HG02798 (cell line): ENCODE data around the gene TAC3.

ENCODE experiments used
- ATAC-seq: cut with Tn5 transposase; IDR thresholded peaks from one replicate; pipeline ENCODE4 v1.9.1; 2021; ENCODE audit warnings: mild to moderate bottlenecking; ENCODE audit not compliant: unreplicated experiment, poor library complexity

Gene TAC3

DNA sequence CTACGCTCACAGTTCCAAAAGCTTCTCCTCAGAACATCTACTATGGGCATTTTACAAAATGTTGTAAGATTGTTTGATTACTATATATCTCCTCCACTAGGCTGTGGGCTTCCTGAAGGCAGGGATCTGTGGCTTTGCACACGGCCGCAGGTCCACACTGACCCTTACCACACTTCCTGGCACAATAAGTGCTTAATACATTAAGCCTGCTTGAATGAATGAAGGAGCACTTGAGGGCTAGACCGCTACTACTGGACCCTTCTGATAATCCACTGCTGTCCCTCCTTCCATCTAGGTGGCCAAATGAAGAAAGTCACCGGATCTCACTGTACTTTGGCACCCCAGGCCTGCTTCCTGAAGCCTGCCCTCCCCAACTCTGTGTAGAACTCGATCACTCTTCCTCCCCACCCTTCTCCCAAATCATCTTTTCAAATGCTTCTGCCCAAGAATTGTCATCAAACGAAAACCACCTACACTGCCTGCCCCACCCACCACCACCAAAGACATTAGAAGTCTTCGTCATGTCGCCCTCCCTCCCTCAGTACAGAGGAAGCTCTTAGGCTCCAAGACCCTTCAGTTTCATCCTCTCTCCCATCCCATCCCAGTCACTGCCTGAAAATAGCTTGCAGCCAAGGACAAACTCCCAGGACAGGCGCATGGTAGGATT lies 9.4 kb downstream of the TAC3 start:
- no peak for ATAC-seq

DNA sequence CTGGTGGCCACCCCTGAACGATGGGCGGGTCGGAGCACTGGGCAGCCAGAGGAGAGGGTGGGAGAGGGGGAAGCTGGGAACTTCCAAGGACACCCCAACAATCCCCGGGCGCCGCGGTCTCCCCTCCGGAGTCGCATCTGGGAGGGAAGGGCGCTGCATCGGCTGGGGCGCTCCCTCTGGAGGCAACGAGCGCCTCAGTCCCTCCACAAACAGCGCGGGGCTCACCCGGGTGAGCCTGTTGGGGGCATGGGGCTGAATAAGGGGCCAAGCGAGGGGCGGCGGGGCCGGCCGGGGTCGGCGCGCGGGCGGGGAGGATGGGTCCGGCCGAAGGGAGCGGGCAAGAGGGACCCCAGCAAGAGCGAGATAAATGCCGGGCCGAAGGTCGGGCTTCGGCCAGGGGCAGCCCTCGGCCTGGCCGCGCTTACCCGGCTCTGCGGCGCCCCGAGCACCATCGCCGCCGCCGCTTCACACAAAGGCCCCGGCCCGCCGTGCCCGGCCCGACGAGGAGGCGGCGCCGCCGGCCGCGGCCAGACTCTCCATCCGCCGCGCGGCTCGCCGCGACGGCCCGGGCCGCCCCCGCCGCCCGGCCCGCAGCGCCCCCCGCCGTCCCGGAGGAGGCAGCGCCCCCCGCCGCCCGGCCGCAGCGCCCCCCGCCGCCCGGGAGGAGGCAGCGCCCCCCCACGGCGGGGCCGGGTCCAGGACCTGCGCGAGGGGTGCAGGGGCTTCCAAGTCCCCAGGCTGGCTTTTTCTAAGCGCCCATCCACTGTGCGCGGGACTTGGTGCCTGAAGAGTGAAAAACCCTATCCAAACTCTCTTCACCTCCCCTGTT lies 10.1 kb downstream of the TAC3 start, which contains the start of gene ZBTB39:
Gene ZBTB39 (minus strand): TSS at position 567 of the 829 bp plus-strand sequence. CDS start 1,629 bp downstream, outside the sequence.
- ATAC-seq = peak; percentile 78

DNA sequence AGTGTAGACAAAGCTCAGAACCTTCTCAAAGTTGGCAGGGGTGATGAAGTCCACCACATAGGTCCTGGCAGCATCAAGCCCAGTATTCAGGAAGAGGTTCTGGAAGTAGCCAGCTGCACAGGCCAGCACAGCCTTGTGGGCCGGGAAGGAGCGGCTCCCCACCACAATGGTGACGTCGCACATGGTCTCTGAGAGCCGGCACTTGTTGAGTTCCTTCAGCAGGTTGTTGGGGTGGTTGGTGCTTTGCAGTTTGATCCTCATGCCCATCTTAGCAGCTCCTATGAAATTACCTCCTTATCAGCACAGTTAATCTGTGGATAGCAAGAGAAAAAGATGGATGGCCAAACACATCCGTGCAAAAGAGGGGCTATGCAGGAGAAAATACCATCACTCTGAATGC lies 11.7 kb downstream of the TAC3 start:
- ATAC-seq = no peak

DNA sequence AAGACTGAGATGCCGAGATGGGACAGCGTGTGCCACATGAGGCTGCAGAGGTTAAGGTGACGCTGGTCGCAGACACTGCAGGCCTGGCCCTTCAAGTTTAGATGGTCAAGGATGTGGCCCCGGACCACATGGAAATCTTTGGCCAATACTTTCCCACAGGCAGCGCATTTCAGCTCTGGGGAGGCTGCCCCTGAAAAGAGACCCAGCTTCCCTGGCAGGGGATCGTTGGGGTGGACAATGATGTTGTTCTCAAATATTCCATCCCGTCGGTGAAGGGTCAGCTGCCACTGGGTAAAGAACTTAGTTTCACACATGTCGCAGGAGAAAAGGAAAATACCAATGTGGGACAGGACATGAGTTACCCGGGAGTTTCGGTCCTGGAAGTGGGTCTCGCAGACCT lies 12.9 kb downstream of the TAC3 start:
- ATAC-seq = no peak

DNA sequence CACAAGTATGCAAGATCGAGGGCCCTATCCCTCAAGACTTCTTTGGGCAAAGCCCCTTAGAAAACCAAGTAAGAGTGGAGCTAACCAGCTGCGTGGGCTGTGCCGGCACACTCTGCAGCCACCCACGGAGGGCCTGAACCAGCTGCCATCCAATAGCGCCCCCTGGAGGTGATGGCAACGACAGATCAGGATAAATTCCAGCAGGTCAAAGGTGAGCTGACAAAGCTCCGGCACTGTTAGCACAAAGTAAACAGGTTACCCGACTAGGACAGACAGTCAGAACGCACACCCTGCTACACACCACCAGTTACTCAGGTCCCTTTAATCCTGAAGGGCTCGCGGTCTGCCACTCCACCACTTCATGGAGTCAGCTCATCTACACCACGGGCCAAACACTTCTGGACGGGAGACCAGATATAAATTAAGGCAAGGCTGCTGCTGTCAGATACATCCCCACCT lies 14.9 kb downstream of the TAC3 start:
- ATAC-seq = no peak

DNA sequence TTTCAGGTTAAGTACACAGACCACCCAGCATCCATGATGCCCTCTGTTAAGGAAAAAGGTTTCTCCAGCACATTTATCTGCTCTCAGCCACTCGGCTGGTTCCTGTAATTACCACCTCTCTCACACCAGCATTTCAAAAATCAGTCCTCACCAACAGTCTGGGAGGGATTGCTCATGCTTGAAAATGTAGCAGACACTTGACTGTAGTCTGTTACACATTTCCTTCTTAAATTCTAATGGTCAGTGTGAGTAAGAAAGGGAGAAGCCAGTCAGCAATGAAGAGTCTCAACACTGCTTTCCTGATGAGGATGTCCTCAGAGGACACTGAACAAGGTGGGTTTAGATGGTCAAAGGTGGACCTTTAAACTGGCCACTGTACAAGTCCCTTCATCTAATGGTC lies 15.9 kb downstream of the TAC3 start:
- no peak for ATAC-seq

DNA sequence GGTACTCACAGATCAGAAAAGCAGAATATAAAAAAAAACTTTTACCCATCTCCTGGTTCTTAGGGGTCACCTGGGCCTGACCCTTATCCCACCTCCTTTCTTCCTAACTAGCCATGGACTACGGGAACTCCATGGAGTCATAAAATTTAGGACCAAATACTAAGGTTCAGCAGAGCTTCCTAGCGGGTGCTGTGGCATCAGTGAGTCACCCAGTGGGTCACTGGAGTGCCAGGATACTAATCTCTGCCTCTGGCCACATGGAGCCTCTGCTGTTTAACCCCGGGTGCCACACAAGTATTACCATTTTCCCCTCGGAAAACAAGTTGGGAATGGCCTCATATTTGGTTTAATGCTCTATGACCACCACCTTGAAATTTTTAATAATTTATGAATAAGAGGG lies 16.9 kb downstream of the TAC3 start:
- no peak for ATAC-seq

DNA sequence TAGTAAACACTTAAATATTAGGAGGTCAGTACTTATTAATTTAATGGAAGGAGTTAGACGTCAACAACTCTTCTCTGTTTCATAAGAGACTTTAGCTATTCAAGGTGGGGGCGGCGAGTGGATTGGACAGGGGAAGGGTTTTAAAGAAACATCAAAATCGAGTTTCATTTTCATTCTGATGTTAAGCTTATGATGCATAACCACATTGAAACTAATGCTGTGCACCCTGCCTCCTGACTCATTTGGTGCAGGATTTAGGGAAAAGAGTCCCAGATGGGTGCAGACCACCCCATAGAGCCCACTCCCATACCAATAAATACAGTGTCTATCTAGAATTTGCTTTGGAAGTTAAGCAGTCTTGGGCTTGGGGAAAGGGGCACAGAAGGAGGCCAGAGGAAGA lies 17.3 kb downstream of the TAC3 start:
- peak; percentile 84 for ATAC-seq

DNA sequence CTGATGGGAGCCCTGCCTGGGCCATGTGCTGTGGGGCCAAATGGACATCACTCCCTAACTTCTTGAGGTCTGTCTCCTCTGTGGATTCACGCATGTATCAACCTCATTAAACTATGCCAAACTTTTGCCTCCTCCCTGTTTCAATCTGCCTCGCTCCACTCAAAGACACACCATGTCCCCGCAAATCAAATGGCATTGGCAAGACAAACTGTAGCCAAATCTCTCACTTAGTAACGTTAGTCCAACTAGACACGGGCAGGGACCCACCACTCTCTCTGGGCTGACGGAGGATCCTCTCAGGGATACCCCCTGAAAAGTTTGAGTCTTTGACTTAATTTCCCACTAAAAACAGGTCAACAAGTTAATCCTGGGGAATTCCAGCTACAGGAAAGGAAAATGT lies 18.0 kb downstream of the TAC3 start:
- ATAC-seq = no peak

DNA sequence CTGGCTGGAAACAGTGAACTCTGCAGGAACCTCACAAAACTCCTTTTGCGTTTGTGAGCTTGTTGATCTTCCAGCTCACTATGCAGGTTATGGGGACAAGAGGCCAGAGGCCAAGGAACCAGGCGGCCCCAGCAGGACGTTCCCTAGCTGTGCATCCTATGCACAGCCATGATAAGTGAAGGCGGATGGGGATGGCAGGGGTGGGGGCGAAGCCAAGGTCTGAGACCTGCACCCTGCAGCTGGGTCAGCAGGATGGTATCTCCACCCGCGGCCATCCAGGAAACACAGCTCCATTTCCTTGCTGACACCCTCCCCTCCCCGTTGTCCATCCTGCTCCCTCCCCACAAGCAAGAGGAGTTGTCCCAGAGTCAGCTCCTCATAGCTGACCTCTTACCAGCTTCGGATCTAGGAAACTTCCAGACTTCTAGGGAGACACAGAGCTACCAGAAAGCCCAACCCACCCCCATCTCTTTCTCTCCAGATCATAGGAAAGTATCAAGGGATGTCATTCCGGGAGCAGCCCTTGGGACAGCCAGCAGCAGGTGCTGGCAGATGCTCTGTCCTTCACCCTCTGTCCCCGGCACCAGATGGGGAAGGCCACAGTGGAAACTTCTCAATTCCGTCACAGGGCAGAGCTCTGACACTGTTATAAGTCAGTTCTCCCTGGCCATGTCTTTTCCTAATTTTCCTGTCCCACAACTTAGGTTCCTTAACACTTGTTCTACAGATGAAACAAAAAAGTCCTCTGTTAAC lies 19.4 kb downstream of the TAC3 start:
- ATAC-seq = no peak

DNA sequence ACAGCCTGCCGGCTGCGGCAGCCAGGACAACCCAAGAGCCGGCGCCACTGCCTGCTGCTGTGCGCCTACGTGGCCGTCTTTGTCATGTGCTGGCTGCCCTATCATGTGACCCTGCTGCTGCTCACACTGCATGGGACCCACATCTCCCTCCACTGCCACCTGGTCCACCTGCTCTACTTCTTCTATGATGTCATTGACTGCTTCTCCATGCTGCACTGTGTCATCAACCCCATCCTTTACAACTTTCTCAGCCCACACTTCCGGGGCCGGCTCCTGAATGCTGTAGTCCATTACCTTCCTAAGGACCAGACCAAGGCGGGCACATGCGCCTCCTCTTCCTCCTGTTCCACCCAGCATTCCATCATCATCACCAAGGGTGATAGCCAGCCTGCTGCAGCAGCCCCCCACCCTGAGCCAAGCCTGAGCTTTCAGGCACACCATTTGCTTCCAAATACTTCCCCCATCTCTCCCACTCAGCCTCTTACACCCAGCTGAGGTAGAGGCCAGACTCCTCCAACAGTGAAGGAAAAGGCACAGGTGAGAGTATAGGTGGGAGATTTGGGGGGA lies 20.3 kb downstream of the TAC3 start:
- ATAC-seq = no peak

DNA sequence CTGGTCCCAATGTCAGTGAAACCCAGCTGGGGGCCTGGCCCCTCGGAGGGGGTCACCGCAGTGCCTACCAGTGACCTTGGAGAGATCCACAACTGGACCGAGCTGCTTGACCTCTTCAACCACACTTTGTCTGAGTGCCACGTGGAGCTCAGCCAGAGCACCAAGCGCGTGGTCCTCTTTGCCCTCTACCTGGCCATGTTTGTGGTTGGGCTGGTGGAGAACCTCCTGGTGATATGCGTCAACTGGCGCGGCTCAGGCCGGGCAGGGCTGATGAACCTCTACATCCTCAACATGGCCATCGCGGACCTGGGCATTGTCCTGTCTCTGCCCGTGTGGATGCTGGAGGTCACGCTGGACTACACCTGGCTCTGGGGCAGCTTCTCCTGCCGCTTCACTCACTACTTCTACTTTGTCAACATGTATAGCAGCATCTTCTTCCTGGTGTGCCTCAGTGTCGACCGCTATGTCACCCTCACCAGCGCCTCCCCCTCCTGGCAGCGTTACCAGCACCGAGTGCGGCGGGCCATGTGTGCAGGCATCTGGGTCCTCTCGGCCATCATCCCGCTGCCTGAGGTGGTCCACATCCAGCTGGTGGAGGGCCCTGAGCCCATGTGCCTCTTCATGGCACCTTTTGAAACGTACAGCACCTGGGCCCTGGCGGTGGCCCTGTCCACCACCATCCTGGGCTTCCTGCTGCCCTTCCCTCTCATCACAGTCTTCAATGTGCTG lies 21.0 kb downstream of the TAC3 start:
- no peak for ATAC-seq

DNA sequence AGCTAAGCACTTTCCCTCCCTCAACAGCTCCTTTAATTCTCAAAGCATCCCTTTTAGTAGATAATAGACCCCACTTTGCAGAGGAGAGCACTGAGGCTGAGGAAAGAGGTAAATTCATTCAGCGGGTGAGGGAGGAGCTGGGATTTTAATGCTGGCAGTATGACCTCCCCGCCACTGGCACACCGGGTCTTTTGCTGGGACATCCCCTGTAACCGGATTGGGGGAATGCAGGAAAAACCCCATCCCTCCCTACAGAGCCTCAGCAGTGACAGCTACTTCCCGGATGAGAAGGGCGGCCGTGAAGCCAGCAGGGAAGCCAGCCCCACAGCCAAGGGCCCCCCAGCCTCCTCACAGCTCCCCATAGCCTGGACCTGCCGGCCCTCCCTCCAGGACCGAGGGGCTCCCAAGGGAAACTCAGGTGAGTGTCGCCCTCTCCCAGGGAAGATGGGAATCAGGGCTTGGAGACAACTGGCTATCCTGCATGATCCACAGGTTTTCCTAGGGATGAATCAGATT lies 22.0 kb downstream of the TAC3 start:
- ATAC-seq = no peak

DNA sequence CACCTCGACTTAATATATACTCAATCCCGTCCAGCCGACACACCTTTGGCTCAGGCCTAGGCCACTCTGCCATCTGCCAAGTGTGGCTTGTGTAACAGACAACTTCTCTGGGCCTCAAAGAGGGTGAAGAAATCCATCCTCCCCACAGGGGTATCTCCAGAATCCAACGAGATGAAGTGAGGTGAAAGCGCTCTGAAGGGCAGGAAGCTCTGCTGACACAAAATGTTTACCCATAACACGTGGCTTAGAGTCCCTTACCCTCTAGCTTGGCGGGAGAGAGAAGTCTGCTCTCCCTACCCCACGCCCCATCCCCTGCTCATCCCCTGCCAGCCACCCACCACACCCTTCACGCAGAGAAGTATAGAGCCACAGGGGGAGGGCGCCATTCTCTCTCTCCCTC lies 23.0 kb downstream of the TAC3 start:
- ATAC-seq = no peak

DNA sequence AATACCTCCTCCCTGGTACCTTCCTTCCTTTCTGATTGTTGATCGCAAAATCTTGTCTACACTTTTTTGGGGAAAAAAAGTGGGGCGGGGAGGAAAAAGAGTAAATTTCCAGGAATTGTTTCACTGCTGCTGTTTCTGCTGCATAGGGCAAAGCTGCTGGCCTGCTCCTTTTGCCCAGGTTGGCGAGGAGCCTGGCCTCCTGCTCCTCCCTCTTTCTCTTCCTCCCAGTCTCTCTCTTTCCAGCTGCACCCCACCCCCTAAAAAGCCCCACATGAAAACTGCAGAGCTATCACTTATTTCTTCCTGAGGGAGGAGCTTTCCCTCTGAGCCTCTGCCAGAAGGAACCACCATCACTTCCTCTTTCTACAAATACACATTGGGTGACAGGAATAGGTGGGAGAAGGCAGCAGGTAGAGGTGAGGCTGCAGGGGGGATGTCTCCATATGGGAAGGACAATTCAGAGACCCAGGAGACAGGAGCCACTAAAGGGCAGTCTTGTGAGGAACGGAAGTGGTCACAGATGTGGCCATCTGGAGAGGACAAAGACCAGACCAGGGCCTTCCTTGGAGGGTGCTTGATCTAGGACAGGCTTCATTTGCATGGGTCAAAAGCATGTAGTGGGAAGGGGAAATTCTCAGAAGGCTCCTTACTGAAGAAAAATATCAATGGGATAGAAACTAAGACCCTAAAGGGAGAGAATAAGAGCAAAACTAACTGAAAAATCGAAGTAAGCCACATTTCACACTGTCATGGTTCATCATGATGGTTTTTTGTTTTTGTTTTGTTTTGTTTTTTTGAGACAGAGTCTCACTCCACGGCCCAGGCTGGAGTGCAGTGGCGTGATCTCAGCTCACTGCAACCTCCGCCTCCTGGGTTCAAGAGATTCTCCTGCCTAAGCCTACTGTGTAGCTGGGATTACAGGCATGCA lies 24.7 kb downstream of the TAC3 start:
- ATAC-seq = no peak

DNA sequence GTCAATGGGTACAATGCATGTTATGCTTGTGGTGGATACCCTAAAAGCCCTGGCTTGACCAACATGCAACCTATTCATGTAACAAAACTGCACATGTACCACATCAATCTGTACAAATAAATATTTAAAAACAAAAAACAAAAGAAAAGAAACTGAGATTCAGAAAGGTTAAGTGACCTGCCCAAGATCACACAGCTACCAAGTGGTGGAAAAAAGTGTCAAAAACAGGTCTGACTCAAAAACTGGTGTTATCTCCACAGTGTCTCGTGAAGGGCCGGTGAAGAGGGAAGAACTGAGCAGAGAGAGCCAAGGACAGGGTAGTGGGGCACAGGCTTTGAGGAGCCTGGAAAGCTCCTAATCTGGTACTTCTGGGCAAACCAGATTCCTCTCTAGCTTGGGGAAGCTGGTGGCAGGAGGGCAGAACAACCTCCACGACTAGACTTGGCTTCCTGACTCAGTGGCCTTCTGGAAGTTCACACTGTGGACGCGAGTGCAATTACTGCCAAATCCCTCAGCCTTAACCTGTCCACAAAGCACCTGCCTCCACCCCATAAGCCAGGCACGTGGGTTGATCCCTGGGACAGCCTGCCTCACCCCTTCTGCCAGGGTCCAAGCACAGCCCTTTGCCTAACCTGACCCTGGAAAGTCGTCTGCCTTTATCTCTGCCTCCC lies 25.5 kb downstream of the TAC3 start:
- ATAC-seq = no peak

DNA sequence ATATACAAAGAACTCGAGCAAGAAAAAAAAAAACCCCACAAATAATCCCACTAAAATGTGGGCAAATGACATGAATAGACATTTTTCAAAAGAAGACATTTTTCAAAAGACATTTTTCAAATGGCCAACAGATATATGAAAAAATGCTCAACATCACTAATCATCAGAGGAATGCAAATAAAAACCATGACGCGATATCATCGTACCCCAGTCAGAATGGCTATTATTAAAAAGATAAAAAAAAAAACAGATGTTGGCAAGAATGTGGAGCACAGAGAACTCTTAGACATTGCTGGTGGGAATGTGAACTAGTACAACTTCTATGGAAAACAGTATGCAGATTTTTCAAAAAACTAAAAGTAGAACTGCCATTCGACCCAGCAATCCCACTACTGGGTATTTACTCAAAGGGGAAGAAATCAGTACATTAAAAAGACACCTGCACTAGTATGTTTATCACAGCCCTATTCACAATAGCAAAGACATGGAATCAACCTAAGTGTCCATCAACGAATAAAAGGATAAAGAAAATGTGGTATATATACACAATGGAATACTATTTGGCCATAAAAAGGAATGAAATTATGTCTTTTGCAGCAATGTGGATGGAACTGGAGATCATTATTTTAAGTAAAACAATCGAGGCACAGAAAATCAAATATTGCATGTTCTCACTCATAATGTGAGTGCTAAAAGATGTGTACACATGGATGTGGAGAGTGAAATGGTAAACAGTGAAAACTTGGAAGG lies 26.3 kb downstream of the TAC3 start:
- no peak for ATAC-seq
